OCI-LY1 (cell line): ENCODE results near the gene TRA2B.

ENCODE experiments used
- H2AFZ ChIP-seq: fragments of 200-600 bp; sonication (generic), shearing (Covaris generic); 2 replicates; pipeline ENCODE4 v1.6.0; 2014; ENCODE audit warnings: antibody characterized with exemption, mild to moderate bottlenecking, low read length
- H3F3A ChIP-seq: fragments of 200-600 bp; sonication (generic), shearing (Covaris generic); 2 replicates; pipeline ENCODE4 v1.6.0; 2014; ENCODE audit warnings: mild to moderate bottlenecking, antibody characterized with exemption, low read length, moderate library complexity; ENCODE audit not compliant: insufficient read depth
- H3K27ac ChIP-seq: fragments of 200-600 bp; sonication (generic); 2 replicates; pipeline ENCODE4 v1.5.1; 2014; ENCODE audit warnings: low read length, mixed run types, mild to moderate bottlenecking, low read depth; ENCODE audit not compliant: poor library complexity, severe bottlenecking
- H3K27me3 ChIP-seq: fragments of 200-600 bp; sonication (generic); 2 replicates; pipeline ENCODE4 v1.6.0; 2014; ENCODE audit warnings: antibody characterized with exemption, mild to moderate bottlenecking, low read length, moderate library complexity; ENCODE audit not compliant: insufficient read depth
- H3K36me3 ChIP-seq: fragments of 200-600 bp; sonication (generic); 2 replicates; pipeline ENCODE4 v1.6.1; 2014; ENCODE audit warnings: mild to moderate bottlenecking, antibody characterized with exemption, low read length, moderate library complexity, mixed read lengths; ENCODE audit not compliant: insufficient read depth
- H3K4me1 ChIP-seq: fragments of 200-600 bp; sonication (generic); 2 replicates; pipeline ENCODE4 v1.5.1; 2014; ENCODE audit warnings: mild to moderate bottlenecking, low read length, moderate library complexity; ENCODE audit not compliant: insufficient read depth, severe bottlenecking
- H3K4me2 ChIP-seq: fragments of 200-600 bp; sonication (generic), shearing (Covaris generic); 2 replicates; pipeline ENCODE4 v1.6.1; 2014; ENCODE audit warnings: low read length
- H3K4me3 ChIP-seq: fragments of 200-600 bp; sonication (generic); 2 replicates; pipeline ENCODE4 v1.5.1; 2014; ENCODE audit warnings: low read length, low read depth, mild to moderate bottlenecking, mixed read lengths; ENCODE audit not compliant: poor library complexity, severe bottlenecking
- H3K79me2 ChIP-seq: fragments of 200-600 bp; shearing (Covaris generic); 2 replicates; pipeline ENCODE4 v1.6.1; 2016; ENCODE audit warnings: mixed run types, low read length, mixed read lengths; ENCODE audit not compliant: insufficient read depth
- H3K9ac ChIP-seq: fragments of 200-600 bp; sonication (generic), shearing (Covaris generic); 2 replicates; pipeline ENCODE4 v1.6.1; 2014; ENCODE audit warnings: mild to moderate bottlenecking, low read length, mixed read lengths
- H3K9me2 ChIP-seq: fragments of 200-600 bp; sonication (generic), shearing (Covaris generic); 2 replicates; pipeline ENCODE4 v1.6.1; 2014; ENCODE audit warnings: low read depth, mild to moderate bottlenecking, low read length, mixed read lengths
- H3K9me3 ChIP-seq: fragments of 200-600 bp; shearing (Covaris generic); 2 replicates; pipeline ENCODE4 v1.6.1; 2014; ENCODE audit warnings: low read length, mixed read lengths
- H4K20me1 ChIP-seq: fragments of 200-600 bp; sonication (generic), shearing (Covaris generic); 2 replicates; pipeline ENCODE4 v1.6.0; 2016; ENCODE audit warnings: mild to moderate bottlenecking, low read length; ENCODE audit not compliant: insufficient read depth
- CTCF ChIP-seq: fragments of 200-600 bp; sonication (generic), shearing (Covaris generic); IDR thresholded peaks from 2 replicates; pipeline ENCODE4 v1.5.1; 2017; ENCODE audit warnings: mild to moderate bottlenecking, antibody characterized with exemption, low read length, moderate library complexity, mixed read lengths
- EZH2 ChIP-seq: fragments of 200-600 bp; sonication (generic), shearing (Covaris generic); IDR thresholded peaks from 2 replicates; pipeline ENCODE4 v1.8.0; 2017; ENCODE audit warnings: borderline replicate concordance, mixed run types, mild to moderate bottlenecking, antibody characterized with exemption, low read length, moderate library complexity, mixed read lengths

TRA2B gene

GRCh38 chr3:185983495-185984141 lies 45.8 kb upstream of the TRA2B start:
- Histone ChIP-seq H3K27me3 (no peaks in the 10 kb centered on the region), H3K4me3 (no peak overlapping the region), H3K79me2 (no peaks in the 10 kb centered on the region), H3K9me2 (no peaks in the 10 kb centered on the region), H3K4me1 (no peaks in the 10 kb centered on the region), H4K20me1 (no peaks in the 10 kb centered on the region), H3K4me2 (no peak overlapping the region), H3K27ac (no peak overlapping the region), H3F3A (no peaks in the 10 kb centered on the region), H3K9ac (no peak overlapping the region), H3K36me3 (no peaks in the 10 kb centered on the region), H3K9me3 (no peaks in the 10 kb centered on the region), H2AFZ (no peak overlapping the region)
- TF ChIP-seq CTCF, result peak; percentile 98
- no peak for TF ChIP-seq EZH2

GRCh38 chr3:185982632-185983031 lies 44.8 kb upstream of the TRA2B start:
- Histone ChIP-seq H4K20me1 (no peaks in the 10 kb centered on the region), H3F3A (no peaks in the 10 kb centered on the region), H3K4me1 (no peaks in the 10 kb centered on the region), H3K9ac (no peak overlapping the region), H3K9me3 (no peaks in the 10 kb centered on the region), H3K4me2 (no peak overlapping the region), H3K36me3 (no peaks in the 10 kb centered on the region), H3K79me2 (no peaks in the 10 kb centered on the region), H3K27ac (no peak overlapping the region), H3K4me3 (no peak overlapping the region), H3K27me3 (no peaks in the 10 kb centered on the region), H3K9me2 (no peaks in the 10 kb centered on the region), H2AFZ (no peak overlapping the region)
- TF ChIP-seq EZH2, result no peak
- TF ChIP-seq CTCF, result no peak

- no peaks in the 10 kb centered on the region for H3K79me2 ChIP-seq
- no peaks in the 10 kb centered on the region for H3F3A ChIP-seq
- H3K9me2 ChIP-seq, result no peaks in the 10 kb centered on the region
- H3K27ac ChIP-seq, result no peak overlapping the region
- no peak overlapping the region for H3K9ac ChIP-seq
- no peaks in the 10 kb centered on the region for H3K9me3 ChIP-seq
- H3K4me2 ChIP-seq, result no peak overlapping the region
- H3K4me3 ChIP-seq, result no peak overlapping the region
- peaks cover 4% of the 10 kb centered on the region for H3K4me1 ChIP-seq
- no peak overlapping the region for H2AFZ ChIP-seq
- H3K36me3 ChIP-seq, result no peaks in the 10 kb centered on the region
- H4K20me1 ChIP-seq, result no peaks in the 10 kb centered on the region
- no peak for TF ChIP-seq CTCF
- no peaks in the 10 kb centered on the region for H3K27me3 ChIP-seq
Observed at GRCh38 chr3:185981621-185982020, 43.8 kb upstream of the TRA2B start.
